ENCODE results near the gene NLRP6.

DNA sequence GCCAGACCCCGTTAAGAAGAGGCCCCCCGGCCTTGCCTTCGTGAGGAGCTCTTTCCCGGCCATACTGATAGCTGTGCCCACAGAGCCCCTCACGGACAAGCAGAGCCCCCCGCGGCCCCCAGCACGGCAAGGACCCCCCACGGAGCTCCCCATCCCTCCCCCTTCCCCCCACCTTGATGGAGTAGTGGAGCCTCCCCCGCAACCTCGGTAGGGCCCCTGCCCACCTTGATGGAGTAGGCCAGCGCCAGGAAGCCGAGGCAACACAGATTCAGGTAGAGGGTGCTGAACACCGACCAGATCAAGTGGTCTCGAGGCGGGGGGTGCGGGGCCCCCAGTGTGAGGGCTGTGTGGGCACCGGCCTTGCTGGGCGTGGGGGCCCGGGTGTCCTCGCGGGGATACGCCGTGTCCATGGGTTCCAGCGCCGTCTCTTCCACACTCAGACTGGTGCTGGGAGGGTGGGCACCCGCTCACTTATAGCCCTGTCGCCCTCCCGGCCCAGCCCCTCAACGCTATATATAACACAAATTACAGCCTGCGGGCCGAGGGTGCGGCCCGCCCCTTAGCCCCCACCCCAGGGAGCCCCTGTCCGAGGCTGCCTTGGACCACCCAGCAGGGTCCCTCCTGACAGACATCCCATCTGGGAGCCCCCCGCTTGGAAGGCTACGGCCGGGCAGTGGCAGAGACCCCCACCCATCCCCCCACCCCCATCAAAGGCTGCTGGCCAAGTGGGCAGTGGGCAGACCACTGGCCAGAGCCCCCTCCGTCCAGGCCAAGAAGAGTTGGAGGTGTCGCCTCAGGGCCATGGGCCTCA lies 21.1 kb downstream of the NLRP6 start, which contains the start of gene IFITM5:
- TF ChIP-seq CTCF (IDR thresholded peaks at IDR 0.05): no peak
- TF ChIP-seq POLR2A (IDR thresholded peaks at IDR 0.05): no peak
